Heart right ventricle (tissue), 16 donors: ENCODE measurements around the gene TNFRSF14. TPM values are rescaled to one million over a fixed set of nuclear protein-coding genes. Genes with fewer than 3 reads are reported as not detected.

Experiments
- ATAC-seq, 8 donors: fragments of 200-7000 bp; cut with Tn5 transposase; one replicate each; pipeline ENCODE4 v1.9.1; 2020; ENCODE audit warnings: mild to moderate bottlenecking in 8 of 8, moderate library complexity in 8 of 8, moderate number of reproducible peaks in 1 of 8
- DNase-seq, 2 donors: peaks; one replicate each; pipeline ENCODE4 v3.0.0-alpha.2; 2020
- H3K27ac ChIP-seq, 10 donors: fragments of 200-600 bp; sonication (generic) in 2 of 10; one replicate each; pipeline versions ENCODE4 v1.5.0 to v1.8.0; 2020 to 2022; ENCODE audit warnings: mild to moderate bottlenecking in 3 of 10
- H3K27me3 ChIP-seq, 7 donors: fragments of 200-600 bp; one replicate each; pipeline ENCODE4 v1.8.0; 2021 to 2022; ENCODE audit warnings: mild to moderate bottlenecking in 2 of 7
- H3K36me3 ChIP-seq, 9 donors: fragments of 200-600 bp; sonication (generic) in 1 of 9; one replicate each; pipeline versions ENCODE4 v1.5.0 to v1.8.0; 2020 to 2022; ENCODE audit warnings: mild to moderate bottlenecking in 2 of 9
- H3K4me1 ChIP-seq, 9 donors: fragments of 200-600 bp; sonication (generic) in 1 of 9; one replicate each; pipeline versions ENCODE4 v1.5.0 to v1.8.0; 2020 to 2022; ENCODE audit warnings: mild to moderate bottlenecking in 4 of 9
- H3K4me3 ChIP-seq, 10 donors: fragments of 200-600 bp; sonication (generic) in 2 of 10; one replicate each; pipeline versions ENCODE4 v1.5.0 to v1.8.0; 2020 to 2022; ENCODE audit warnings: mild to moderate bottlenecking in 7 of 10, moderate library complexity in 2 of 10
- H3K9me3 ChIP-seq, 11 donors: fragments of 200-600 bp in 10 of 11; sonication (generic) in 2 of 11; one replicate each; pipeline versions ENCODE4 v1.5.0 to v1.8.0; 2013 to 2022; ENCODE audit warnings: mild to moderate bottlenecking in 2 of 11, control low read depth in 1 of 11, moderate library complexity in 1 of 11
- WGBS, 2 donors: extraction: QIAGEN DNeasy Blood & Tissue Kit; methylation state at CpG; one replicate each; pipeline ENCODE4 v1.1.7; 2013; ENCODE audit warnings: inconsistent platforms in 1 of 2; 5-methylcytosine and 5-hydroxymethylcytosine counted together
- intact Hi-C, 10 donors: fragments of 100-400 bp; cut with DNase I; formaldehyde crosslinking; loops; one replicate each; pipeline versions ENCODE4 v1.11.1 to v1.14.2; 2022
- polyA plus RNA-seq, 2 donors: library from polyadenylated mRNA; stranded (reverse); fragments of 200-250 nt; gene quantifications; one replicate each; pipeline ENCODE4 v1.2.3, GENCODE V29; 2013
- total RNA-seq, 10 donors: library from RNA; stranded (reverse); fragmentation: NEBNext Ultra II Directional in 3 of 10; extraction: Animal tissue kit (Norgen Biotek cat#: 25700) in 3 of 10; gene quantifications; one replicate each; pipeline versions ENCODE4 v1.2.1 to v1.2.4, GENCODE V29; 2021 to 2023
- TF ChIP-seq, protein P1 (sequence below), 9 donors: fragments of 200-600 bp; sonication (generic) in 2 of 9; IDR thresholded peaks; one replicate each; pipeline versions ENCODE4 v1.5.0 to v1.8.0; 2021 to 2022; ENCODE audit warnings: antibody characterized with exemption in 9 of 9, mild to moderate bottlenecking in 5 of 9, moderate library complexity in 1 of 9
- donor health status: Arrhythmogenic right ventricular cardiomyopathy.
- donor health status: ischemic (EF 13 %, LVEDD 7.1; RV severe dilation, severe dysfunction).
- donor health status: healthy with polysubstance abuse.
- donor health status: DM: no; HTN: yes; CAD: no.
- donor health status: DM: no; HTN: no; CAD: no.
- donor health status: ischemic (EF 25% LVEDD 6.9; RV normal size, moderate dysfunction).
- donor health status: ischemic (EF 25% LVEDD 5.7; RV mildly dilated, moderate dysfunction).
- donor health status: healthy.
- donor health status: DM: yes; HTN: yes; CAD: no.
- donor health status: Ischemic cardiomyopathy.
- donor health status: ischemic (EF 35%, LVEDD 5.7; RV mildly dilated, moderate dysfunction).
- donor health status: nonischemic (EF 11% LVEDD 7.7; RV severe dilation, severe dysfunction).
- donor health status: DM: yes; HTN: yes; CAD: no.
- donor health status: PGD.
- donor health status: ischemic (EF 29% LVEDD 5.4; RV normal size, mild dysfunction).
- donor health status: nonischemic (EF 23%, LVEDD 6.1; RV moderate dilation, normal function).

TNFRSF14 gene
- total and polyA plus RNA-seq, 12 donors: 7.5 to 59.6 (median 14.7) TPM

DNA sequence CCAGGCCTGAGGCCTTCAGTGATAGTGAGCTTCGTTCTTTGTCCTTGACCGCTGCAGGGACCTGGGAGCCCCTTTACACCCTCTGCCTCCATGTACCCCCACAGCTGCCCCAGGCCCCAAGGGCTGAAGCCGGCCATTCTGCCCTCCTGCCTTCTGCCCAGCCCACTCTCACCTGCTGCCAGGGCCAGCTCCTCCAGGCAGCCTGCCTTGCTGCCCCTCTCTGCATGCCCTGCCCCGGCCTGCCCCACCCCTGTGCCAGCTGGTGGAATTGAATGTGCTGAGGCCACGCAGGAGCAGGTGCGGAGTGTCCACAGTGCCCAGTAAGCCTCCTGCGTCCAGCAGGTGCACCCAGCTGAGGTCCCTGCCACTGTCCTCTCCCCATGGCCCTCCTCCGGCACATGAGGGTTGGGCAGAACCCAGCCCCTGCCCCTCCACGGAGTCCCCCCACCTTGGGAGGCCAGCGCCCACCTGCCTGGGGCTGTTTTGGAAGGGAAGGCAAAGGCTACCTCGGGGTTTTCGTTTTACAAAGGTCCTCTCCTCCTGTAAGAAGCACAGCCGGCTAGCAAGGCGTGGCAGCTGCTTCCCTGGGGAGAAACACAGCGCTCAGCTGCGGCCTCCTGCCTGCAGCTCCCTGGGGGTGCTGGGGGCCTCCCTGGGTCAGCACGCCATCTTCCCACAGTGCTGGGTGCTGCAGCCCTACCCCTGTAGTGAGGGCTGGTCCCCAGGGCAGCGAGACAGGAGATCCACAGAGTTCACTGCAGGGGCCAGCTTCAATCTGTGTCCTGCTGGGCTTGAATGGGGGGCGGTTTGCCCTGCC is 55.7 kb downstream of the TNFRSF14 start:
- Histone ChIP-seq H3K4me1 (peaks cover 0 to 15% (median 5%) of the 10 kb centered on the region in 9 donors), H3K36me3 (no peaks in the 10 kb centered on the region), H3K27ac (no peak overlapping the region), H3K9me3 (peaks cover 0 to 38% (median 9%) of the 10 kb centered on the region in 11 donors), H3K4me3 (no peak overlapping the region), H3K27me3 (peaks cover 0 to 47% (median 11%) of the 10 kb centered on the region in 7 donors)
- 78 to 83% methylated on average over 17 to 19 of the region's 19 CpGs for WGBS, 2 donors
- DNase-seq (no peak), ATAC-seq (no peak)
- TF ChIP-seq, protein P1, sequence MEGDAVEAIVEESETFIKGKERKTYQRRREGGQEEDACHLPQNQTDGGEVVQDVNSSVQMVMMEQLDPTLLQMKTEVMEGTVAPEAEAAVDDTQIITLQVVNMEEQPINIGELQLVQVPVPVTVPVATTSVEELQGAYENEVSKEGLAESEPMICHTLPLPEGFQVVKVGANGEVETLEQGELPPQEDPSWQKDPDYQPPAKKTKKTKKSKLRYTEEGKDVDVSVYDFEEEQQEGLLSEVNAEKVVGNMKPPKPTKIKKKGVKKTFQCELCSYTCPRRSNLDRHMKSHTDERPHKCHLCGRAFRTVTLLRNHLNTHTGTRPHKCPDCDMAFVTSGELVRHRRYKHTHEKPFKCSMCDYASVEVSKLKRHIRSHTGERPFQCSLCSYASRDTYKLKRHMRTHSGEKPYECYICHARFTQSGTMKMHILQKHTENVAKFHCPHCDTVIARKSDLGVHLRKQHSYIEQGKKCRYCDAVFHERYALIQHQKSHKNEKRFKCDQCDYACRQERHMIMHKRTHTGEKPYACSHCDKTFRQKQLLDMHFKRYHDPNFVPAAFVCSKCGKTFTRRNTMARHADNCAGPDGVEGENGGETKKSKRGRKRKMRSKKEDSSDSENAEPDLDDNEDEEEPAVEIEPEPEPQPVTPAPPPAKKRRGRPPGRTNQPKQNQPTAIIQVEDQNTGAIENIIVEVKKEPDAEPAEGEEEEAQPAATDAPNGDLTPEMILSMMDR (IDR thresholded peaks at IDR 0.05): no peak
- intact Hi-C loops: loop anchor here in 1 of 10 donors (10.0 kb wide), 1 partner anchor 167 kb away; no protein-coding TSS in a partner anchor

GRCh38 chr1:2612591-2613365 is 56.6 kb downstream of the TNFRSF14 start:
- Histone ChIP-seq H3K36me3 (no peaks in the 10 kb centered on the region), H3K4me3 (no peak overlapping the region), H3K9me3 (peaks cover 0 to 38% (median 9%) of the 10 kb centered on the region in 11 donors), H3K27ac (no peak overlapping the region), H3K27me3 (peaks cover 0 to 48% (median 11%) of the 10 kb centered on the region in 7 donors), H3K4me1 (peaks cover 0 to 5% (median 1%) of the 10 kb centered on the region in 9 donors)
- WGBS, 2 donors: 82% methylated on average over 11 of the region's 11 CpGs
- TF ChIP-seq, protein P1 (IDR thresholded peaks at IDR 0.05): no peak
- ATAC-seq (no peak), DNase-seq (no peak)
- intact Hi-C loops: loop anchor here in 1 of 10 donors (10.0 kb wide), 1 partner anchor 168 kb away; no protein-coding TSS in a partner anchor

Other genes with a start within 250 kb of the TNFRSF14 start
- gene MORN1, start 164.8 kb upstream of the TNFRSF14 start, total RNA-seq: 1 to 10 TPM; 3.5 to 7.6 (median 5.7) TPM
- gene MORN1, start 164.8 kb upstream of the TNFRSF14 start, polyA plus RNA-seq: 1 to 10 TPM; 1.2 to 3.0 TPM
- gene RER1, start 164.5 kb upstream of the TNFRSF14 start, total RNA-seq: 100 to 1,000 TPM in 1 of 10 donors, 10 to 100 TPM in 9; 70.1 to 107 (median 84.1) TPM
- 10 to 100 TPM; 55.5 to 77.0 TPM for gene RER1, start 164.5 kb upstream of the TNFRSF14 start, polyA plus RNA-seq
- 10 to 100 TPM; 14.6 to 26.0 (median 18.6) TPM for gene PEX10, start 143.8 kb upstream of the TNFRSF14 start, total RNA-seq
- 10 to 100 TPM; 13.7 to 19.1 TPM for gene PEX10, start 143.8 kb upstream of the TNFRSF14 start, polyA plus RNA-seq
- gene PLCH2, start 80.1 kb upstream of the TNFRSF14 start, total RNA-seq: under 1 TPM in 8 of 10 donors, not detected in 2; 0.06 to 0.51 (median 0.09) TPM
- under 1 TPM; 0.12 to 0.22 TPM for gene PLCH2, start 80.1 kb upstream of the TNFRSF14 start, polyA plus RNA-seq
- gene PANK4, start 29.8 kb upstream of the TNFRSF14 start, total RNA-seq: 10 to 100 TPM; 29.8 to 56.4 (median 35.2) TPM
- gene PANK4, start 29.8 kb upstream of the TNFRSF14 start, polyA plus RNA-seq: 10 to 100 TPM; 26.1 to 35.6 TPM
- 1 to 10 TPM in 6 of 10 donors, under 1 TPM in 3, not detected in 1; 0.51 to 3.1 (median 1.4) TPM for gene HES5, start 26.1 kb upstream of the TNFRSF14 start, total RNA-seq
- 1 to 10 TPM; 1.0 to 1.1 TPM for gene HES5, start 26.1 kb upstream of the TNFRSF14 start, polyA plus RNA-seq
- 10 to 100 TPM in 1 of 10 donors, 1 to 10 TPM in 9; 3.7 to 10.3 (median 5.3) TPM for gene PRXL2B, start 30.4 kb downstream of the TNFRSF14 start, total RNA-seq
- gene PRXL2B, start 30.4 kb downstream of the TNFRSF14 start, polyA plus RNA-seq: 10 to 100 TPM in 1 of 2 donors, 1 to 10 TPM in 1; 6.8 to 12.0 TPM
- under 1 TPM in 3 of 10 donors, not detected in 7; 0.17 to 0.77 (median 0.67) TPM for gene MMEL1, start 76.6 kb downstream of the TNFRSF14 start, total RNA-seq
- gene MMEL1, start 76.6 kb downstream of the TNFRSF14 start, polyA plus RNA-seq: 1 to 10 TPM in 1 of 2 donors, under 1 TPM in 1; 0.46 to 3.9 TPM
- gene TTC34, start 245.3 kb downstream of the TNFRSF14 start, total RNA-seq: under 1 TPM; 0.32 to 0.74 (median 0.42) TPM
- gene TTC34, start 245.3 kb downstream of the TNFRSF14 start, polyA plus RNA-seq: under 1 TPM; 0.03 to 0.73 TPM